H1 (cell line): Measurements from ENCODE around the gene LSM14B.

Experiments
- EP300 ChIP-seq, 2 experiments: IDR thresholded peaks; 1 replicate in 1 of 2; 2 replicates in 1 of 2; pipeline ENCODE4 v1.6.1; 2011 to 2012; ENCODE audit warnings: low read depth in 2 of 2, low read length in 2 of 2, mild to moderate bottlenecking in 2 of 2, borderline replicate concordance in 1 of 2, inconsistent platforms in 1 of 2, moderate library complexity in 1 of 2
- MAFK ChIP-seq: IDR thresholded peaks from 2 replicates; pipeline ENCODE4 v1.6.1; 2012; ENCODE audit warnings: low read depth, mild to moderate bottlenecking, improper control_type of control experiment, low read length
- NRF1 ChIP-seq: IDR thresholded peaks from 2 replicates; pipeline ENCODE4 v1.6.1; 2011; ENCODE audit warnings: mild to moderate bottlenecking, low read depth, low read length, improper control_type of control experiment
- POLR2A ChIP-seq, 2 experiments: IDR thresholded peaks; 1 replicate in 1 of 2; 2 replicates in 1 of 2; pipeline ENCODE4 v1.6.1; 2011; ENCODE audit warnings: low read depth in 2 of 2, low read length in 2 of 2, mild to moderate bottlenecking in 2 of 2; ENCODE audit errors: control extremely low read depth in 1 of 2
- RFX5 ChIP-seq: IDR thresholded peaks from 2 replicates; pipeline ENCODE4 v1.6.1; 2011; ENCODE audit warnings: low read depth, low read length, improper control_type of control experiment, borderline replicate concordance
- RNF2 ChIP-seq: fragments of 200-900, 300-1000 bp; sonication (generic); IDR thresholded peaks from 2 replicates; pipeline ENCODE4 v1.7.1; 2016; ENCODE audit warnings: borderline replicate concordance, low read depth, mild to moderate bottlenecking, antibody characterized with exemption, low read length; ENCODE audit not compliant: poor library complexity, severe bottlenecking; ENCODE audit errors: missing control alignments
- SIN3A ChIP-seq, 2 experiments: IDR thresholded peaks in 1 of 2; conservative IDR thresholded peaks in 1 of 2; 2 replicates each; pipeline ENCODE4 v1.6.1; 2011 to 2012; ENCODE audit warnings: low read length in 2 of 2, improper control_type of control experiment in 1 of 2, low read depth in 1 of 2, mild to moderate bottlenecking in 1 of 2
- SIRT6 ChIP-seq: IDR thresholded peaks from one replicate; pipeline ENCODE4 v1.7.1; 2012; ENCODE audit warnings: low read length, inconsistent platforms
- SIX5 ChIP-seq: IDR thresholded peaks from 2 replicates; pipeline ENCODE4 v1.6.1; 2011; ENCODE audit warnings: mild to moderate bottlenecking, low read depth, low read length
- TAF1 ChIP-seq: IDR thresholded peaks from 2 replicates; pipeline ENCODE4 v1.6.1; 2011; ENCODE audit warnings: mild to moderate bottlenecking, low read depth, low read length
- ZNF274 ChIP-seq: IDR thresholded peaks from 2 replicates; pipeline ENCODE4 v1.7.0; 2012; ENCODE audit warnings: low read length, borderline replicate concordance; ENCODE audit errors: extremely low read depth
- TF ChIP-seq, protein P1 (sequence below), 3 experiments: IDR thresholded peaks; 1 replicate in 2 of 3; 2 replicates in 1 of 3; pipeline versions ENCODE4 v1.5.1 to v1.6.1; 2011; ENCODE audit warnings: low read length in 3 of 3, mild to moderate bottlenecking in 3 of 3, inconsistent platforms in 2 of 3, low read depth in 1 of 3, moderate library complexity in 1 of 3; ENCODE audit not compliant: insufficient read depth in 1 of 3; ENCODE audit errors: control extremely low read depth in 1 of 3
- TF ChIP-seq, protein P2 (sequence below): IDR thresholded peaks from 2 replicates; pipeline ENCODE4 v1.6.1; 2011; ENCODE audit warnings: low read depth, mild to moderate bottlenecking, low read length; ENCODE audit not compliant: insufficient read depth

DNA sequence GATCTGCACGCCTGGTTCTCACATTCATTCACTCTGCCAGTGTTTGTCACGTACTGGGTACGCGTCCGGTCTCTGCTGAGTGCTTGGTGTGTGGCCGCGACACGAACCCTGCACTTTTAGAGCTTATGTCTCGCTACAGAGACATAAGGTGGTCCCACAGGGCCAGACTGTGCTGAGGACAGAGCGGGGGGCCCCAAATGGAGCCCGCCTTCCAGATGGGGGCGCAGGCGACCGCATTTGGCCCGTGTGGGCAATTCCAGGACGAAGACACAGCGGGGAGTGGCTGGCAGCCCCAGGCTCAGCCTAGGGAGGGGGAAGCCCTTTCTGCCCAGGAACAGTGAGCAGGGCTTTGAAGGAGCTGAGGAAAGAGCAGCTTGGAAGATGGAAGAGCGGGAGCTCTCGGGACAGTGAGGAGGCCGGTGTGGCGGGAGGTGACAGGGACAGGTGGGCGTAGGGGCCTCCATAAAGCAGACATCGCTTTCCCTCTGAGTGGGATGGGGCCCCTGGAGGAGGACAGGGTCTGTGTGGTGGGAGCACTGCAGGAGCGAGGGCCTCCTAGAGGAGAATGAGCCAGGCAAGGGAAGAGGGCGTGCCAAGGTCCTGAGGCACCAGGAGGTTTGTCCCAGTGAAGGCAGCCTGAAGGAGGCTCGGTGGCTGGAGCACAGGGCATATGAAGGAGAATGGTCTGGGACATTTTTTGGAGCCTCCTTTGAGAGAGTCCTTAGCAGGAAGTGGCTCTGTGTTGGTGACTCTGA is 52.8 kb downstream of the LSM14B start:
- TF ChIP-seq RNF2 (no peak), RFX5 (no peak), NRF1 (no peak), SIX5 (no peak), MAFK (no peak), POLR2A (IDR thresholded peaks at IDR 0.05; ENCODE audit: control extremely low read depth in 1 of 2, low read depth in 2 of 2, low read length in 2 of 2) (no peak), SIN3A (conservative IDR thresholded peaks at IDR 0.05 in 1 of 2, IDR thresholded peaks at IDR 0.05 in 1 of 2; ENCODE audit: low read depth in 1 of 2, low read length in 2 of 2) (no peak), ZNF274 (no peak), TAF1 (no peak), SIRT6 (no peak), EP300 (IDR thresholded peaks at IDR 0.05; ENCODE audit: borderline replicate concordance in 1 of 2, low read depth in 2 of 2, low read length in 2 of 2) (no peak)
- TF ChIP-seq, protein P1, sequence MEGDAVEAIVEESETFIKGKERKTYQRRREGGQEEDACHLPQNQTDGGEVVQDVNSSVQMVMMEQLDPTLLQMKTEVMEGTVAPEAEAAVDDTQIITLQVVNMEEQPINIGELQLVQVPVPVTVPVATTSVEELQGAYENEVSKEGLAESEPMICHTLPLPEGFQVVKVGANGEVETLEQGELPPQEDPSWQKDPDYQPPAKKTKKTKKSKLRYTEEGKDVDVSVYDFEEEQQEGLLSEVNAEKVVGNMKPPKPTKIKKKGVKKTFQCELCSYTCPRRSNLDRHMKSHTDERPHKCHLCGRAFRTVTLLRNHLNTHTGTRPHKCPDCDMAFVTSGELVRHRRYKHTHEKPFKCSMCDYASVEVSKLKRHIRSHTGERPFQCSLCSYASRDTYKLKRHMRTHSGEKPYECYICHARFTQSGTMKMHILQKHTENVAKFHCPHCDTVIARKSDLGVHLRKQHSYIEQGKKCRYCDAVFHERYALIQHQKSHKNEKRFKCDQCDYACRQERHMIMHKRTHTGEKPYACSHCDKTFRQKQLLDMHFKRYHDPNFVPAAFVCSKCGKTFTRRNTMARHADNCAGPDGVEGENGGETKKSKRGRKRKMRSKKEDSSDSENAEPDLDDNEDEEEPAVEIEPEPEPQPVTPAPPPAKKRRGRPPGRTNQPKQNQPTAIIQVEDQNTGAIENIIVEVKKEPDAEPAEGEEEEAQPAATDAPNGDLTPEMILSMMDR (IDR thresholded peaks at IDR 0.05; ENCODE audit: control extremely low read depth in 1 of 3, insufficient read depth in 1 of 3, low read depth in 1 of 3, low read length in 3 of 3): peak in 1 of 3 experiments; percentile 0; a peak in 1 of 4 replicates
- TF ChIP-seq, protein P2, sequence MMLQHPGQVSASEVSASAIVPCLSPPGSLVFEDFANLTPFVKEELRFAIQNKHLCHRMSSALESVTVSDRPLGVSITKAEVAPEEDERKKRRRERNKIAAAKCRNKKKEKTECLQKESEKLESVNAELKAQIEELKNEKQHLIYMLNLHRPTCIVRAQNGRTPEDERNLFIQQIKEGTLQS: no peak
